Measurements from ENCODE around the gene IGSF21. TPM values are rescaled to one million over a fixed set of nuclear protein-coding genes. Genes with fewer than 3 reads are reported as not detected.
"Not testable (repeated sequence)": the region's sequence is repeated elsewhere in the genome, so short reads cannot be mapped to it uniquely, and the experiment has no call there.

IGSF21 gene
- polyA plus RNA-seq, 2 donors = 0.06 to 0.13 TPM

DNA sequence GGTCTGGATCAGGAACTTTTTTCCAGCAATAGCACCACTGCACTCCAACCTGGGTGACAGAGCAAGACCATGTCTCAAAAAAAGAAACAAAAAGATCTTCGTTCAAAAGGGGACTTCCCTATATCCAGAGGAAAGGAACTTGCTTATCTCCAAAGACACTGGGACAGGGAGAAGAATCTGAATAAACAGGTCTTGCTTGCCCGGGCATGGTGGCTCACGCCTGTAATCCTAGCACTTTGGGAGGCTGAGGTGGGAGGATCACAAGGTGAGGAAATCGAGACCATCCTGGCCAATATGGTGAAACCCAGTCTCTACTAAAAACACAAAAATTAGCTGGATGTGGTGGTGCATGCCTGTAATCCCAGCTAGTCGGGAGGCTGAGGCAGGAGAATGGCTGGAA, 308.5 kb downstream of the IGSF21 start:
- H3K36me3 ChIP-seq (ENCODE audit: control insufficient read depth in 2 of 2, insufficient read depth in 2 of 2, low read length in 1 of 2); H3K4me1 ChIP-seq (ENCODE audit: control insufficient read depth in 2 of 2, insufficient read depth in 2 of 2, low read length in 1 of 2); H3K4me3 ChIP-seq (ENCODE audit: low read depth in 1 of 2, low read length in 2 of 2); H3K27me3 ChIP-seq (ENCODE audit: control insufficient read depth in 1 of 2, insufficient read depth in 2 of 2, low read length in 2 of 2); H3K27ac ChIP-seq (ENCODE audit: low read depth in 2 of 2, low read length in 1 of 2): not testable (repeated sequence)
- peaks cover 3 to 19% of the 10 kb centered on the region in 2 donors for H3K9me3 ChIP-seq (ENCODE audit: control insufficient read depth in 2 of 2, insufficient read depth in 1 of 2, low read depth in 1 of 2, low read length in 1 of 2)
- WGBS, 2 donors = 67 to 74% methylated on average over 5 of the region's 5 CpGs

DNA sequence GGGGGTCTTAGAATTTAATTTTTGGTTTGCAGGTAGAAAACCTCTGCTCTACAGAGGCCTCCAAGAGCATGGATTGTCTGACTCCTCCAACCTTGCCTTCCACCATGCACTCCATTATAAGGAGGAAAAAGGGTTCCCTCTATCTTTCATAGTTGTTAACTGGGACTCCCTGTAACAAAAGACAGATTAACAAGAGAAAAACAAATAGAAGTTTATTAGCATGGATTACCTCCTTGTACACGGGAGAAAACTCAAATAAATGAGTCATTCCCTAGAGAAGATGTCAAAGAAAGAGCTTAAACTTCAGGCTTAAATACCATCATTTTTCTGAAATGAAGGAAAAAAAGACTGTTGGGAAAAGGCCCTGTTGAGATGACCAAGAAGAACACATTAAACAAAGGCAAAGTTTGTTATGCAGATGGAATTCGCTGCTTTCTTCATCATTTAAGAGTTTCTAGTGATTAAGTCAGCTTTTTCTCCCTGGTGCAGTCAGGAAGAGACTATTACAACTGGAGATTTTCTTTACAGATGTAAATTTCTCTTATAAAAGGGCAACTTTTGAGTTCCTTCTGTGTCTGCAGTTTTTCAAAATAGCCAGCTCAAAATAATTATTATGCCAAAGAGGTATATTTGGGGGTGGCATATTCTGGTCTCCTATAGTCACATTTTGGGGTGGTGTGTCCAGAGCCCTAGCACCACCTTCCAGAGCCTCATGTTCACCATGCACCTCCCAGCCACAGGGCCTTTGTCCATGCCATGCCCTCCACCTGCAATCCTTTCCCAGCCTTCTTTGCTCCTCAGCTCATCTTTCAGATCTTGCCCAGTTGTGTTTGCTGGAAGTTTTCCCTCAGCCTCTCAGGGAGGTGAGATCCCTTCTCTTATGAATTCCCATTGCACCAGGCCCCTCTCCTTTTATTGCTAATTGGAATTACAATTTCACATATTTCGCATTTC, 310.0 kb downstream of the IGSF21 start:
- Histone ChIP-seq H3K9me3 (ENCODE audit: control insufficient read depth in 2 of 2, insufficient read depth in 1 of 2, low read depth in 1 of 2, low read length in 1 of 2) (peaks cover 0 to 6% of the 10 kb centered on the region in 2 donors), H3K4me1 (ENCODE audit: control insufficient read depth in 2 of 2, insufficient read depth in 2 of 2, low read length in 1 of 2) (no peaks in the 10 kb centered on the region), H3K27ac (ENCODE audit: low read depth in 2 of 2, low read length in 1 of 2) (no peak overlapping the region), H3K27me3 (ENCODE audit: control insufficient read depth in 1 of 2, insufficient read depth in 2 of 2, low read length in 2 of 2) (no peaks in the 10 kb centered on the region), H3K36me3 (ENCODE audit: control insufficient read depth in 2 of 2, insufficient read depth in 2 of 2, low read length in 1 of 2) (no peaks in the 10 kb centered on the region), H3K4me3 (ENCODE audit: low read depth in 1 of 2, low read length in 2 of 2) (no peak overlapping the region)
- 48% methylated on average over 3 of the region's 3 CpGs for WGBS, 2 donors

DNA sequence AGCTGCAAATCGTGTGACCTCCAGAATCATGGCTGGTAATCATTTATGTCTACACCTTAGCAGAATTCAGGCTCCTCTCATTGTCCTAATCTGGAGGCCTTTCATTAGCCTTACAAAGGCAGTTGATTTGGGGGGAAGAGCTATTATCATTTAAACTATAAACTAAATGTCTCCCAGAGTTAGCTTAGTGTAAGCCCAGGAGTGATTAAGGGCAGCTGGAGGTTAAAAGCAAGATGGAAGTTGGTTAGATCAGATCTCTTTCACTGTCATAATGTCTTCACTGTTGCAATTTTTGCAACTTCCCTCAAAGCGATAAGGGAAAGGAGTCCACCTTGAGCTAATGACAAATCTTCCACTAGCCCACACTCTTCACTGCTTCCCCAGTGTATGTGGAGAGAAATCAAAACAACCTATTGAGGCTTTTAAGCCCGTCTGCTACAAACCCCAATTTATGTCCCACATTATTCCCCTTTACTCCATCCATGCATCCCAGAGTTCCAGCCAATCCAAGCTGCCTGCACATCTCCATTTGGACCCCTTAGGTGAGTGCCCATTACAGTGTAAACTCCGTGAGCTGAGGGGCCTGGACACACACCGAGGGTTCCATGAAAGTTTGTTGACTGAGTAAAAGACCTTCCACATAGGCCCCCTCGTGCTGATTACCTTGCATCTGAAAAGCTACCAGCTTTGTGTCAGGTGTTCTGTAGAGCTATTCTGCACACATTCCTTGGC, 311.7 kb downstream of the IGSF21 start:
- Histone ChIP-seq H3K27me3 (ENCODE audit: control insufficient read depth in 1 of 2, insufficient read depth in 2 of 2, low read length in 2 of 2) (no peaks in the 10 kb centered on the region), H3K4me1 (ENCODE audit: control insufficient read depth in 2 of 2, insufficient read depth in 2 of 2, low read length in 1 of 2) (no peaks in the 10 kb centered on the region), H3K36me3 (ENCODE audit: control insufficient read depth in 2 of 2, insufficient read depth in 2 of 2, low read length in 1 of 2) (no peaks in the 10 kb centered on the region), H3K27ac (ENCODE audit: low read depth in 2 of 2, low read length in 1 of 2) (no peak overlapping the region), H3K9me3 (ENCODE audit: control insufficient read depth in 2 of 2, insufficient read depth in 1 of 2, low read depth in 1 of 2, low read length in 1 of 2) (no peaks in the 10 kb centered on the region), H3K4me3 (ENCODE audit: low read depth in 1 of 2, low read length in 2 of 2) (no peak overlapping the region)
- 60 to 61% methylated on average over 6 of the region's 6 CpGs for WGBS, 2 donors

DNA sequence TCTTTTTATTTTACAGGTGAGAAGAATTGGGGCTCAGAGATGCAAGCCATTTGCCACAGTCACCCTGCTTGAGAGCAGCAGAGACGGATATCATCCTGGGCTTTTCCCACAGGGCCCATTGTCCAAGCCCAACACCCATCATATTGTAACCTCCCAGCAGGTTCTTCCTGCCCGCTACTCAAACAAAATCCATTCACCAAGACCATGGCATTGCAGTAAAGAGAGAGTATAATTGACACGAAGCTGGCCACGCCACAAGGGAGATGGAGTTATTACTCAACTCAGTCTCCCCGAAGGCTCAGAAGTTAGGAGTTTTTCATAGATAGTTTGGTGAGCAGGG, 312.2 kb downstream of the IGSF21 start:
- 81 to 84% methylated on average over 5 of the region's 5 CpGs for WGBS, 2 donors
- Histone ChIP-seq H3K9me3 (ENCODE audit: control insufficient read depth in 2 of 2, insufficient read depth in 1 of 2, low read depth in 1 of 2, low read length in 1 of 2) (no peaks in the 10 kb centered on the region), H3K36me3 (ENCODE audit: control insufficient read depth in 2 of 2, insufficient read depth in 2 of 2, low read length in 1 of 2) (no peaks in the 10 kb centered on the region), H3K27me3 (ENCODE audit: control insufficient read depth in 1 of 2, insufficient read depth in 2 of 2, low read length in 2 of 2) (no peaks in the 10 kb centered on the region), H3K4me1 (ENCODE audit: control insufficient read depth in 2 of 2, insufficient read depth in 2 of 2, low read length in 1 of 2) (no peaks in the 10 kb centered on the region), H3K4me3 (ENCODE audit: low read depth in 1 of 2, low read length in 2 of 2) (no peak overlapping the region), H3K27ac (ENCODE audit: low read depth in 2 of 2, low read length in 1 of 2) (no peak overlapping the region)

DNA sequence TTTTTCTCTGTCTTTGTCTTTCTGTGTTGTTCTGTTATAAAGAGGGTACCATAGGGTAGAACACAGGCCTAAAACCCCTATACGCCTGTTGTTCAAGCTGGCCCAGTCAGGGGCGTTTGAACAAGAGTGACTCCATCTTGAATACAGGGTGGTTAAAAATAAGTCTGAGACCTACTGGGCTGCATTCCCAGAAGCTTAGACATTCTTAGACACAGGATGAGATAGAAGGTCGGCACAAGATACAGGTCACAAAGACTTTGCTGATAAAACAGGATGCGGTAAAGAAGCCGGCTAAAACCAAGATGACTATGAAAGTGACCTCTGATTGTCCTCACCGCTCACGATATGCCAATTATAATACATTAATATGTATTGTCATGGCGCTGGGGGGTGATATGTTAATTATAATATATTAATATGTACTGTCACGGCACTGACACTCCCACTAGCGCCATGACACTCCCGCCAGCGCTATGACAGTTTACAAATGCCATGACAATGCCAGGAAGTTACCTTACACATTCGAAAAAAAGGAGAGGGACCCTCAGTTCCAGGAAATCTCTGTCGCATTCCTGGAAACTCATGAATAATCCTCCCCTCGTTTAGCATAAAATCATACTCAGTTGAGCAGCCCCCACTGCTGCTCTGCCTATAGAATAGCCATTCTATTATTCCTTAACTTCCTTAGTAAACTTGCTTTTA, 314.6 kb downstream of the IGSF21 start:
- Histone ChIP-seq H3K27ac (ENCODE audit: low read depth in 2 of 2, low read length in 1 of 2) (no peak overlapping the region), H3K36me3 (ENCODE audit: control insufficient read depth in 2 of 2, insufficient read depth in 2 of 2, low read length in 1 of 2) (no peaks in the 10 kb centered on the region), H3K4me3 (ENCODE audit: low read depth in 1 of 2, low read length in 2 of 2) (no peak overlapping the region), H3K9me3 (ENCODE audit: control insufficient read depth in 2 of 2, insufficient read depth in 1 of 2, low read depth in 1 of 2, low read length in 1 of 2) (peaks cover 0 to 5% of the 10 kb centered on the region in 2 donors), H3K27me3 (ENCODE audit: control insufficient read depth in 1 of 2, insufficient read depth in 2 of 2, low read length in 2 of 2) (no peaks in the 10 kb centered on the region), H3K4me1 (ENCODE audit: control insufficient read depth in 2 of 2, insufficient read depth in 2 of 2, low read length in 1 of 2) (no peaks in the 10 kb centered on the region)
- 79% methylated on average over 15 of the region's 15 CpGs for WGBS, 2 donors

DNA sequence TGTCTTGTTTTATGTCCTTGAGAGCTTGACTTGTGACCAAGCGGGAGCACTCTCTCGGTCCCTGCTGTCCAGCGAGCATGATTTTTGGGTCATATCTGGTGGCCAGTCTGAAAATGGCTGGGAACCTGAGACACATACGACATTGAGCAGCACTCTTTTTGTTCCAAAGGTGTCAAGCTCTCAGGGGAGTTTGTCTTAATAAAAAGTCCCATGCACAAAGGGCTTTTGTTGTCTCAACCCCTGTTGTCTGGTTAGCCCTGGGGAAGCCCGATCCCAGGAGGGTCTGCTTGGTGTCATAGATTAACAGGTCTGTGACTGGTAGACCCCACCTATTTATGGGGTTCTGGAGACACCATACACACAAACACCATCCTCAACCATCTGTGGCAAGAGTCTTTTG, 315.4 kb downstream of the IGSF21 start:
- Histone ChIP-seq H3K4me1 (ENCODE audit: control insufficient read depth in 2 of 2, insufficient read depth in 2 of 2, low read length in 1 of 2) (no peaks in the 10 kb centered on the region), H3K9me3 (ENCODE audit: control insufficient read depth in 2 of 2, insufficient read depth in 1 of 2, low read depth in 1 of 2, low read length in 1 of 2) (peaks cover 0 to 5% of the 10 kb centered on the region in 2 donors), H3K36me3 (ENCODE audit: control insufficient read depth in 2 of 2, insufficient read depth in 2 of 2, low read length in 1 of 2) (no peaks in the 10 kb centered on the region), H3K27me3 (ENCODE audit: control insufficient read depth in 1 of 2, insufficient read depth in 2 of 2, low read length in 2 of 2) (no peaks in the 10 kb centered on the region), H3K4me3 (ENCODE audit: low read depth in 1 of 2, low read length in 2 of 2) (no peak overlapping the region), H3K27ac (ENCODE audit: low read depth in 2 of 2, low read length in 1 of 2) (no peak overlapping the region)
- WGBS, 2 donors = 77 to 85% methylated on average over 5 of the region's 5 CpGs

DNA sequence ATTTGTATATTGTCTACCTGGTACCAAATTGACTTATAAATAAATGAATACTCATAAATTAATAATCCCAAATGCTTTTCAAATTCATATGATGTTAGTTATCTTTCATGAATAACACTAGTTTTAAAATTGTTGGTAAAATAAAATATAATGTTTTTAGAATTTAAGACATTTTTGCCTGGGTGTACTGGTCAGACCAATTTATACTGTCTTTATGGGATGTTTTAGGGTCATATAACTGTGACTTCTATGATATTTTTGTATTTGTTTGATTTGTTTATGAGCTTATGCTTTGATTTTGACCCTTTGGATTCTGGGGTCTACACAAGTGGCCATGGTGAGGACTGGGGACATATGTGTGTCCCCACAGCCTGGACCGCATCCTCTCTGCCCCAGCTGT, 319.0 kb downstream of the IGSF21 start:
- Histone ChIP-seq H3K4me3 (ENCODE audit: low read depth in 1 of 2, low read length in 2 of 2) (no peak overlapping the region), H3K9me3 (ENCODE audit: control insufficient read depth in 2 of 2, insufficient read depth in 1 of 2, low read depth in 1 of 2, low read length in 1 of 2) (peaks cover 0 to 5% of the 10 kb centered on the region in 2 donors), H3K4me1 (ENCODE audit: control insufficient read depth in 2 of 2, insufficient read depth in 2 of 2, low read length in 1 of 2) (no peaks in the 10 kb centered on the region), H3K36me3 (ENCODE audit: control insufficient read depth in 2 of 2, insufficient read depth in 2 of 2, low read length in 1 of 2) (no peaks in the 10 kb centered on the region), H3K27ac (ENCODE audit: low read depth in 2 of 2, low read length in 1 of 2) (no peak overlapping the region), H3K27me3 (ENCODE audit: control insufficient read depth in 1 of 2, insufficient read depth in 2 of 2, low read length in 2 of 2) (no peaks in the 10 kb centered on the region)
- 91% methylated on average over 1 of the region's 1 CpG for WGBS, 2 donors
